ENCODE measurements around the gene TGM5. TPM values are rescaled to one million over a fixed set of nuclear protein-coding genes. Genes with fewer than 3 reads are reported as not detected.
A peak's percentile ranks its signal among the peaks of the same experiment; 100 is the strongest.

The TGM5 gene
- total RNA-seq, 1 donor from 2014 or later: not detected

- Mint-ChIP-seq H3K36me3 (ENCODE audit: low read depth) (no peaks in the 10 kb centered on the region), H3K27ac (no peak overlapping the region), H3K4me3 (no peak overlapping the region), H3K27me3 (ENCODE audit: insufficient read depth) (peaks cover 6% of the 10 kb centered on the region), H3K9me3 (no peaks in the 10 kb centered on the region), H3K4me1 (ENCODE audit: low read depth) (peaks cover 5% of the 10 kb centered on the region)
- peak; percentile 44 for DNase-seq (ENCODE audit: low spot score)
- intact Hi-C loops (cut with micrococcal nuclease): loop anchor here (1.0 to 10.0 kb wide), 3 partner anchors 60 to 581 kb away; no protein-coding TSS in a partner anchor
Measured at GRCh38 chr15:43285609-43286037, 18.9 kb upstream of the TGM5 start.

GRCh38 chr15:43283526-43283925, 16.8 kb upstream of the TGM5 start:
- H3K27me3 Mint-ChIP-seq (ENCODE audit: insufficient read depth): peaks cover 6% of the 10 kb centered on the region
- no peak for DNase-seq (ENCODE audit: low spot score)
- H3K4me1 Mint-ChIP-seq (ENCODE audit: low read depth): peaks cover 5% of the 10 kb centered on the region
- H3K36me3 Mint-ChIP-seq (ENCODE audit: low read depth): no peaks in the 10 kb centered on the region
- no peaks in the 10 kb centered on the region for H3K9me3 Mint-ChIP-seq
- intact Hi-C loops (cut with micrococcal nuclease): loop anchor here (10.0 kb wide), 1 partner anchor 579 kb away; no protein-coding TSS in a partner anchor
- H3K27ac Mint-ChIP-seq: no peak overlapping the region
- H3K4me3 Mint-ChIP-seq: no peak overlapping the region

GRCh38 chr15:43281926-43282602, 15.3 kb upstream of the TGM5 start:
- no peaks in the 10 kb centered on the region for H3K36me3 Mint-ChIP-seq (ENCODE audit: low read depth)
- peaks cover 2% of the 10 kb centered on the region for H3K27me3 Mint-ChIP-seq (ENCODE audit: insufficient read depth)
- peaks cover 5% of the 10 kb centered on the region for H3K4me1 Mint-ChIP-seq (ENCODE audit: low read depth)
- intact Hi-C loops (cut with micrococcal nuclease): loop anchor here (10.0 kb wide), 1 partner anchor 577 kb away; no protein-coding TSS in a partner anchor
- no peak overlapping the region for H3K4me3 Mint-ChIP-seq
- H3K27ac Mint-ChIP-seq: no peak overlapping the region
- H3K9me3 Mint-ChIP-seq: no peaks in the 10 kb centered on the region
- no peak for DNase-seq (ENCODE audit: low spot score)

GRCh38 chr15:43280996-43281395, 14.3 kb upstream of the TGM5 start:
- no peak overlapping the region for H3K4me3 Mint-ChIP-seq
- no peak for DNase-seq (ENCODE audit: low spot score)
- peaks cover 2% of the 10 kb centered on the region for H3K27me3 Mint-ChIP-seq (ENCODE audit: insufficient read depth)
- peaks cover 5% of the 10 kb centered on the region for H3K4me1 Mint-ChIP-seq (ENCODE audit: low read depth)
- intact Hi-C loops (cut with micrococcal nuclease): loop anchor here (10.0 kb wide), 1 partner anchor 576 kb away; no protein-coding TSS in a partner anchor
- H3K36me3 Mint-ChIP-seq (ENCODE audit: low read depth): no peaks in the 10 kb centered on the region
- no peak overlapping the region for H3K27ac Mint-ChIP-seq
- no peaks in the 10 kb centered on the region for H3K9me3 Mint-ChIP-seq

- H3K27ac Mint-ChIP-seq: no peak overlapping the region
- H3K4me1 Mint-ChIP-seq (ENCODE audit: low read depth): no peaks in the 10 kb centered on the region
- intact Hi-C loops (cut with micrococcal nuclease): no loop called here
- no peaks in the 10 kb centered on the region for H3K9me3 Mint-ChIP-seq
- no peak overlapping the region for H3K4me3 Mint-ChIP-seq
- no peak for DNase-seq (ENCODE audit: low spot score)
- H3K36me3 Mint-ChIP-seq (ENCODE audit: low read depth): no peaks in the 10 kb centered on the region
- H3K27me3 Mint-ChIP-seq (ENCODE audit: insufficient read depth): peaks cover 6% of the 10 kb centered on the region
Measured at GRCh38 chr15:43279496-43279895, 12.8 kb upstream of the TGM5 start.

- DNase-seq (ENCODE audit: low spot score): no peak
- intact Hi-C loops (cut with micrococcal nuclease): no loop called here
- no peaks in the 10 kb centered on the region for H3K4me1 Mint-ChIP-seq (ENCODE audit: low read depth)
- H3K4me3 Mint-ChIP-seq: no peak overlapping the region
- H3K36me3 Mint-ChIP-seq (ENCODE audit: low read depth): no peaks in the 10 kb centered on the region
- H3K27ac Mint-ChIP-seq: no peak overlapping the region
- H3K27me3 Mint-ChIP-seq (ENCODE audit: insufficient read depth): peaks cover 6% of the 10 kb centered on the region
- H3K9me3 Mint-ChIP-seq: no peaks in the 10 kb centered on the region
Measured at GRCh38 chr15:43278869-43279268, 12.1 kb upstream of the TGM5 start.

GRCh38 chr15:43277901-43278300, 11.2 kb upstream of the TGM5 start:
- H3K4me1 Mint-ChIP-seq (ENCODE audit: low read depth): no peaks in the 10 kb centered on the region
- no peaks in the 10 kb centered on the region for H3K9me3 Mint-ChIP-seq
- no peak for DNase-seq (ENCODE audit: low spot score)
- H3K4me3 Mint-ChIP-seq: no peak overlapping the region
- H3K27ac Mint-ChIP-seq: no peak overlapping the region
- H3K36me3 Mint-ChIP-seq (ENCODE audit: low read depth): no peaks in the 10 kb centered on the region
- H3K27me3 Mint-ChIP-seq (ENCODE audit: insufficient read depth): peaks cover 6% of the 10 kb centered on the region
- intact Hi-C loops (cut with micrococcal nuclease): no loop called here

GRCh38 chr15:43277231-43277823, 10.6 kb upstream of the TGM5 start:
- DNase-seq (ENCODE audit: low spot score): no peak
- H3K36me3 Mint-ChIP-seq (ENCODE audit: low read depth): no peaks in the 10 kb centered on the region
- no peak overlapping the region for H3K27ac Mint-ChIP-seq
- no peak overlapping the region for H3K4me3 Mint-ChIP-seq
- H3K9me3 Mint-ChIP-seq: peaks cover under 1% of the 10 kb centered on the region
- H3K4me1 Mint-ChIP-seq (ENCODE audit: low read depth): no peaks in the 10 kb centered on the region
- H3K27me3 Mint-ChIP-seq (ENCODE audit: insufficient read depth): peaks cover 6% of the 10 kb centered on the region
- intact Hi-C loops (cut with micrococcal nuclease): no loop called here

- no peak for DNase-seq (ENCODE audit: low spot score)
- Mint-ChIP-seq H3K27ac (no peak overlapping the region), H3K27me3 (ENCODE audit: insufficient read depth) (peaks cover 9% of the 10 kb centered on the region), H3K4me3 (no peak overlapping the region), H3K9me3 (peaks cover 4% of the 10 kb centered on the region), H3K36me3 (ENCODE audit: low read depth) (no peaks in the 10 kb centered on the region), H3K4me1 (ENCODE audit: low read depth) (no peaks in the 10 kb centered on the region)
- intact Hi-C loops (cut with micrococcal nuclease): no loop called here
Measured at GRCh38 chr15:43276563-43277200, 10.0 kb upstream of the TGM5 start.

GRCh38 chr15:43275740-43276562, 9.2 kb upstream of the TGM5 start:
- Mint-ChIP-seq H3K36me3 (ENCODE audit: low read depth) (no peaks in the 10 kb centered on the region), H3K9me3 (peaks cover 4% of the 10 kb centered on the region), H3K27ac (no peak overlapping the region), H3K4me1 (ENCODE audit: low read depth) (no peaks in the 10 kb centered on the region), H3K4me3 (no peak overlapping the region), H3K27me3 (ENCODE audit: insufficient read depth) (peaks cover 9% of the 10 kb centered on the region)
- intact Hi-C loops (cut with micrococcal nuclease): no loop called here
- DNase-seq (ENCODE audit: low spot score): no peak

GRCh38 chr15:43274136-43274535, 7.4 kb upstream of the TGM5 start:
- intact Hi-C loops (cut with micrococcal nuclease): no loop called here
- DNase-seq (ENCODE audit: low spot score): no peak
- Mint-ChIP-seq H3K4me1 (ENCODE audit: low read depth) (peaks cover 4% of the 10 kb centered on the region), H3K4me3 (no peak overlapping the region), H3K36me3 (ENCODE audit: low read depth) (no peaks in the 10 kb centered on the region), H3K9me3 (peaks cover 4% of the 10 kb centered on the region), H3K27ac (no peak overlapping the region), H3K27me3 (ENCODE audit: insufficient read depth) (peaks cover 9% of the 10 kb centered on the region)

GRCh38 chr15:43273243-43273642, 6.5 kb upstream of the TGM5 start:
- no peak overlapping the region for H3K27ac Mint-ChIP-seq
- peaks cover 4% of the 10 kb centered on the region for H3K4me1 Mint-ChIP-seq (ENCODE audit: low read depth)
- H3K9me3 Mint-ChIP-seq: peaks cover 4% of the 10 kb centered on the region
- no peak for DNase-seq (ENCODE audit: low spot score)
- H3K4me3 Mint-ChIP-seq: no peak overlapping the region
- H3K27me3 Mint-ChIP-seq (ENCODE audit: insufficient read depth): peaks cover 7% of the 10 kb centered on the region
- H3K36me3 Mint-ChIP-seq (ENCODE audit: low read depth): no peaks in the 10 kb centered on the region
- intact Hi-C loops (cut with micrococcal nuclease): no loop called here

Measured in activated T-helper 1 cell treated with anti-CD3 and anti-CD28 coated beads, Interleukin-12 subunit alpha, Interleukin-12 subunit beta, Interleukin-2, Interleukin-4 antibody, amounts not matched to agents 30 ng/mL and 10 ng/mL and 1 ng/mL, durations not matched to agents 14 hours and 24 hours and 36 hours (primary cell).